KOPT-K1 (cell line): ENCODE measurements around the gene SIPA1.

Experiments
- H3K27ac ChIP-seq: fragments of 200-600 bp; sonication (generic); 2 replicates; pipeline ENCODE4 v1.5.1; 2016; ENCODE audit warnings: antibody characterized with exemption, mild to moderate bottlenecking, low read depth, low read length; ENCODE audit not compliant: poor library complexity, severe bottlenecking
- H3K36me3 ChIP-seq: fragments of 200-600 bp; sonication (generic); 2 replicates; pipeline ENCODE4 v1.5.1; 2017; ENCODE audit warnings: antibody characterized with exemption, mild to moderate bottlenecking, low read length, moderate library complexity; ENCODE audit not compliant: insufficient read depth
- H3K9me3 ChIP-seq: fragments of 200-600 bp; sonication (generic); 2 replicates; pipeline ENCODE4 v1.5.1; 2017; ENCODE audit warnings: antibody characterized with exemption, low read length, mild to moderate bottlenecking; ENCODE audit not compliant: insufficient read depth, poor library complexity, severe bottlenecking

The SIPA1 gene

GRCh38 chr11:65615950-65616574 lies 21.8 kb upstream of the SIPA1 start:
- peak overlapping the region; percentile 90 for H3K27ac ChIP-seq
- peaks cover 60% of the 10 kb centered on the region for H3K36me3 ChIP-seq
- H3K9me3 ChIP-seq: no peaks in the 10 kb centered on the region

DNA sequence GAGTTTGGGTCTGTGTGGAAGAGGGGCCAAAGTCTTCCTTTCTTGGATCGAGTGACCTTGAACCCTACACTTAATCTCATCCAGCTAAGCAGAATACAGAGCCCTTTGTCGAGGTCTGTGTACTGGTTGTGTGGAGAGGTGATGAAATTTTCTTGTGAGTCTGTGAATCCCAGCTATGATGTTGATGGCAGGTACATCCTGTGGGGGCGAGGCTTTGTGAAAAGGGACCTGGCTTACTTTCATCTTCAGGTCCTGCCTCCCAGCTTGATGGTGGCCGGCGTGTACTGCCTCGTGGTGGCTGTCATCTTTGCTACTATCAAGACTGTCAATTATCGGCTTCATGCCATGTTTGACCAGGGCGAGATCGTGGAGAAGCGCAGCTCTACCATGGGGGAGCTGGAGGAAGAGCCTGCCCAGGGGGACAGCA lies 21.3 kb upstream of the SIPA1 start:
- no peaks in the 10 kb centered on the region for H3K9me3 ChIP-seq

DNA sequence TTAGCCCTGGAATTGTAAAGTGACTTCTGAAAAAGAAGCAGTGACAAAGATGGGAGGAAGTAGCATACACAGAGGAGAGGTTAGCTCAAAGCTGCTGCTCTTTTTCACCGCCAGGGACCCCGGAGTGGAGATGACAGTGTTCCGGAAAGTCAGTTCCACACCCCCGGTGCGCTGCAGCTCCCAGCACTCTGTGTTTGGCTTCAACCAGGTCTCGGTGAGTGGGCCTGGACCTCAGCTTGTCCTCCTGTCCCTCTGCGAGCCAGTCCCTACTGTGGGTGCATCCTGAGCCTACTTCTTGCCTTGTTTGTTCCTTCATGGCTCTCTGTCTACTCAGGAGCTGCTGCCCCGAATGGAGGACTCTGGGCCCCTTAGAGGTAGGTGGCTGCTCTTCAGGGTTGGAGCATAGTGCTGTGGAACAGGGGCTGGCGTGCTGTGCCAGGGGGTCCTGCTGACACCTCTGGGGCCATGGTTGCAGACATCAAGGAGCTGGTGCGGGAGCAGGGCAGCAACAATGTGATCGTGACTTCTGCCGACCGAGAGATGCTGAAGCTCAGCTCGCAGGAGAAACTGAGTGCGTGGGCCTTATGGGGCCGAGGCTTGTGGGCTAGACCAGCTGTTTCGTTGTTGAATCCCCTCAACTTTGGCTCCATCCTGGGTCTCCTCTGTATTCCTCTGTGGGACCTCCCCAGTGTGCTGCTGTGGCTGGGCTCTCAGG lies 20.6 kb upstream of the SIPA1 start:
- Histone ChIP-seq H3K36me3 (peaks cover 60% of the 10 kb centered on the region), H3K9me3 (no peaks in the 10 kb centered on the region), H3K27ac (no peak overlapping the region)

More for the DNA sequence above, 21.3 kb upstream of the SIPA1 start:
- Histone ChIP-seq H3K27ac (peak overlapping the region; percentile 90), H3K36me3 (peaks cover 60% of the 10 kb centered on the region)

DNA sequence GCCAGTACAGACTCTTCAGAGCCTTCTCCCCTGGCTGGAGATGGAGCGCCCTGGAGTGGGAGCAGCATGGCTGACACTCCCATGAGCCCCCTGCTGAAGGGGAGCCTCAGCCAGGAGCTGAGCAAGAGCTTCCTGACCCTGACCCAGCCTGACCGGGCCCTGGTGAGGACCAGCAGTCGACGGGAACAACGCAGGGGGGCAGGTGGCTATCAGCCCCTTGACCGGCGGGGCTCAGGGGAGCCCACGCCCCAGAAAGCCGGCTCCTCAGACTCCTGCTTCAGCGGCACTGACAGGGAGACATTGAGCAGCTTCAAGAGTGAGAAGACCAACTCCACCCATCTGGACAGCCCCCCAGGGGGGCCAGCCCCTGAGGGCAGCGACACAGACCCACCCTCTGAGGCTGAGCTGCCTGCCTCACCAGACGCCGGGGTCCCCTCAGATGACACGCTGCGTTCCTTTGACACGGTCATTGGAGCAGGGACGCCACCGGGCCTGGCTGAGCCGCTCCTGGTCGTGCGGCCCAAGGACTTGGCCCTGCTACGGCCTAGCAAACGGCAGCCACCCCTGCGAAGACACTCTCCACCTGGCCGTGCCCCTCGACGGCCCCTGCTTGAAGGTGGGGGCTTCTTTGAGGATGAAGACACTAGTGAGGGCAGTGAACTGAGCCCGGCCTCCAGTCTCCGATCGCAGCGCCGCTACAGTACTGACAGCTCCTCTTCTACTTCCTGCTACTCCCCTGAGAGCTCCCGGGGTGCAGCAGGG lies 19.7 kb upstream of the SIPA1 start:
- no peaks in the 10 kb centered on the region for H3K9me3 ChIP-seq
- peaks cover 64% of the 10 kb centered on the region for H3K36me3 ChIP-seq
- H3K27ac ChIP-seq: no peak overlapping the region

DNA sequence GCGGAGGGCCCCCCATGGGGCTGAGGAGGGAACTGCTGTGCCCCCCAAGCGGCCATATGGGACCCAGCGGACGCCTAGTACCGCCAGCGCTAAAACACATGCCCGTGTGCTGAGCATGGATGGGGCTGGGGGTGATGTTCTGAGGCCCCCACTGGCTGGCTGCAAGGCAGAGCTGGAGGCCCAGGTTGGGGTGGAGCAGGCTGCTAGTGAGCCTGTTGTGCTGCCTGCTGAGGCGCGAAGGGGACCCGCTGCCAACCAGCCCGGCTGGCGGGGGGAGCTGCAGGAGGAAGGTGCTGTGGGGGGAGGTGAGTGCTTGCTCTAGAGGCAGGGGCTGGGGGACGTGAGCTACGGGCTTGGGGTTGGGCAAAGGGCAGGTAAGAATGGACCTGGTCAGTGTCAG lies 19.1 kb upstream of the SIPA1 start:
- H3K9me3 ChIP-seq: no peaks in the 10 kb centered on the region
- no peak overlapping the region for H3K27ac ChIP-seq
- peaks cover 70% of the 10 kb centered on the region for H3K36me3 ChIP-seq

DNA sequence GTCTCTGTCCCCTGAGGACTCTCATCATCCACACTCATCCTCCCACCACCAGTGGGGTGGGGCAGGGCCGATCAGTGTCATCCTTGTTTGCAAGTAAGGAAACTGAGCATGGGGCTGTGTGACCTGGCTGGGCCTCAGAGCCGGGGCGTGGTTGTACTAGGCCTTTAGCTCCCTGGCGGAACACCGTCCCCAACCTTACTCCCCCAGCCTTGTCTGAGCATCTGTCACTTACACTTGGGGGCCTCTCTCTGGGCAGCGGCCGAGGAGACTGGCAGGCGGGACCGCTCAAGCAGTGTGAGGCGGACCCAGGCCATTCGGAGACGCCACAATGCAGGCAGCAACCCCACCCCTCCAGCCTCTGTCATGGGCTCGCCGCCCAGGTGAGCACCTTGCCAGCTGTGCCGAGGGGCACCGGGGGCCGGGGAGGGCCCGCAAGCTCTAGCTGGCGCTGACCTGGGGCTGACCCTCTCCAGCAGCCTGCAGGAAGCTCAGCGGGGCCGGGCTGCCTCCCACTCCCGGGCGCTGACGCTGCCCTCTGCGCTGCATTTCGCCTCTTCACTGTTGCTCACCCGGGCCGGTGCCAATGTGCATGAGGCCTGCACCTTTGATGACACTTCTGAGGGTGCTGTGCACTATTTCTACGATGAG lies 18.5 kb upstream of the SIPA1 start:
- Histone ChIP-seq H3K9me3 (no peaks in the 10 kb centered on the region), H3K36me3 (peaks cover 76% of the 10 kb centered on the region), H3K27ac (no peak overlapping the region)

DNA sequence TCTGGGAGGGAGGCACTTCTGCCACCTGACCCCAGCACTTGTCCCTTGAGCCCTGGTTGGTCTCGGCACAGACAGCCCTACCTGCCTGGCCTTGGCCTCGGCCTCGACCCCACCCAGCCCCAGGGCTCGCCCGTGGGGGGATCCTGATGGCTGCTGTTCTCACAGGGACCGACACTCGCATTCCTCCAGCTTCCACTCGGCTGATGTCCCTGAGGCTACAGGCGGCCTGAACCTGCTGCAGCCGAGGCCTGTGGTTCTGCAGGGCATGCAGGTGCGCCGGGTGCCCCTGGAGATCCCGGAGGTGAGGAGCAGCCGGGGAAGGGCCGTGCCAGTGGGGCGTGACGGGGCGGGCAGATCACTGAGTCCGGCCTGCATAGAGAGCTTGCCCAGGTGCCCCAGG lies 17.2 kb upstream of the SIPA1 start:
- H3K9me3 ChIP-seq: no peaks in the 10 kb centered on the region
- H3K36me3 ChIP-seq: peaks cover 89% of the 10 kb centered on the region
- H3K27ac ChIP-seq: no peak overlapping the region

DNA sequence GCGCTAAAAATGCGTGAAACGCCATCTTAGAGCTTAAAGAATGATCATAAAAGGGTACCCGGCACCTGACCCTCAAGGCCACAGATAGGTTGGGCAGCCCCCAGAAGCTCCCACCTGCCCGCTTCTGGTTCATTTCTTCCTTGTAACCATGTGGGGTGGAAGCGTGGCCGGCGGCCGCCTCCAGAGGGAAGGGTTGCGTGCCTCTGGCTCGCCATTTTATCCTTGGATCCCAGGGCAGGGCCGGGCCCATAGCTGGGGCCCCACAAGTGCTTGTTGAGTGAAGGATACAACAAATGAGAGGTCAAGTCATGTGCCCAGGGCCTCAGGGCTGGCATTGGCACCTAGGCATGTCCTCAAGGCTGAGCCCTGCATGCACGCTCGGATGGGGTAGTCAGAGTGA lies 16.4 kb upstream of the SIPA1 start:
- no peaks in the 10 kb centered on the region for H3K9me3 ChIP-seq

DNA sequence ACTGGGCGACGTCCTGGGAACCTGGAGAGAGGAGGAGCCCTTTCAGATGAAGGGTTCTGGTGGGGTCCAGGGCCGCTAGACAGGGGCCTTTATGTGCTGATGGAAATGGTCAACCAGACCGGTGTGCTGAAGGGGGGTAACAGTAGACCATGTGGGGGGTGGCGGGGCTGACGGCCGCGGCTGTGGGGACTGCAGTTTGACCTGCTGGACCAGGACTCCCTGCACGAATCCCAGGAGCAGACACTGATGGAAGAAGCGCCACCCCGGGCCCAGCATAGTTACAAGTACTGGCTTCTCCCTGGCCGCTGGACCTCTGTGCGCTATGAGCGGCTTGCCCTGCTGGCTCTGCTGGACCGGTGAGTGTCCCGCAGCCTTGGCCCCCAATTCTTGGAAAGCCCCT lies 15.9 kb upstream of the SIPA1 start:
- Histone ChIP-seq H3K36me3 (peaks cover 100% of the 10 kb centered on the region), H3K9me3 (no peaks in the 10 kb centered on the region), H3K27ac (no peak overlapping the region)

More for the DNA sequence above, 16.4 kb upstream of the SIPA1 start:
- no peak overlapping the region for H3K27ac ChIP-seq
- peaks cover 97% of the 10 kb centered on the region for H3K36me3 ChIP-seq

- peaks cover 100% of the 10 kb centered on the region for H3K36me3 ChIP-seq
- no peaks in the 10 kb centered on the region for H3K9me3 ChIP-seq
- no peak overlapping the region for H3K27ac ChIP-seq
Observed at GRCh38 chr11:65623177-65623576, 14.7 kb upstream of the SIPA1 start.

GRCh38 chr11:65623852-65624616 lies 13.9 kb upstream of the SIPA1 start:
- Histone ChIP-seq H3K9me3 (no peaks in the 10 kb centered on the region), H3K27ac (no peak overlapping the region), H3K36me3 (peaks cover 100% of the 10 kb centered on the region)

GRCh38 chr11:65624931-65625627 lies 12.8 kb upstream of the SIPA1 start:
- H3K36me3 ChIP-seq: peaks cover 100% of the 10 kb centered on the region
- no peak overlapping the region for H3K27ac ChIP-seq

GRCh38 chr11:65625628-65626342 lies 12.1 kb upstream of the SIPA1 start:
- Histone ChIP-seq H3K36me3 (peaks cover 100% of the 10 kb centered on the region), H3K27ac (no peak overlapping the region), H3K9me3 (no peaks in the 10 kb centered on the region)

More at GRCh38 chr11:65624931-65625627, 12.8 kb upstream of the SIPA1 start:
- no peaks in the 10 kb centered on the region for H3K9me3 ChIP-seq
